ENCODE data around the gene MIA. TPM values are rescaled to one million over a fixed set of nuclear protein-coding genes. Genes with fewer than 3 reads are reported as not detected.

MIA gene
- polyA plus RNA-seq, 1 donor from 2014 or later: 1.8 TPM

DNA sequence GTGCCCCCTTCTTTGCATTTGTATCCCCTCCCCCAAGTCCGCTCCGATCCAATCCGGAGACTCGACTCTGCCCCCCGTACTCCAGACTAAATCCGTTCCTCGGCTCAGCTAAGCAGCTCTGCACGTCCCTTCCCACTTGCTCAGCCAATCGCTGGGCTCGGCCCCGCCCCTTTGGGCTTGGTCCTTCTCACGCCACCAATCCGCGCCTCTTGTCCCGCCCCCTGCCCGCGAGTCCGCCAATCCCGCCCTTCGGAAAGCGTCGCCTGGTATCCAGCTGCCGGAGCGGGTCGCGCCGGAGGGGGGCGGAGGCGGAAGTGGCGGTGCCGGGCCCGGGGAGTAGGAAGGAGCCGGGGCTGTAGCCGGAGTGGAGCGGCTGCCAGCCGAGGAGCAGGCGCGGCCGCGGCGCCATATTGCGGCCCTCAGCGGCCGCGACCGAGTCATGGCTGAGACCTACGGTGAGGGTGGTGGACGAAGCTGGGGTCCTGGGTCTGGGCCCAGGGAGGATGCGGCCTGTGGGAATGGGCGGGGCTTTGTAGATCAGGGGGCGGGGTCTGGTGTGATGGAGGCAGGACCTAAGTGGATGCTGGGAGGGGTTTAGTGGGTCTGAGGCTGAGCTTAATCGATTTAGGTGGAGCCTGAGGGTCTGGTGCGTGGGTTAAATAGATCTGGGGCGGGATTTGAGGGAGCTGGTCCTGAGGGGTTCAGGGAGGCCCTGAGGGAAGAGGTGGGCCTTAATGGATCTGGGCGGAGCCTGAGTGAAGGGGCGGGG, 2.8 kb downstream of the MIA start, which contains the start of gene RAB4B:
Gene RAB4B (plus strand): TSS at position 311 of the 769 bp plus-strand sequence. CDS start 129 bp downstream, at position 440.
- Histone ChIP-seq H2AFZ (ENCODE audit: low read depth, low read length) (peak within 1 kb of the TSS; percentile 88), H3K27me3 (ENCODE audit: insufficient read depth, low read depth, low read length) (no peaks in the 10 kb centered on the region), H3K79me2 (replicated peaks; ENCODE audit: insufficient read depth, low read length) (no peaks in the 10 kb centered on the region), H3K9me3 (ENCODE audit: low read length) (no peaks in the 10 kb centered on the region), H3K9me2 (ENCODE audit: insufficient read depth, low read length) (no peaks in the 10 kb centered on the region), H3K4me2 (ENCODE audit: low read length) (peak within 1 kb of the TSS; percentile 78), H3K4me3 (ENCODE audit: low read length) (peak within 1 kb of the TSS; percentile 80), H3K27ac (ENCODE audit: low read length) (peak within 1 kb of the TSS; percentile 99), H3K9ac (ENCODE audit: low read length) (peak within 1 kb of the TSS; percentile 94), H3F3A (ENCODE audit: insufficient read depth, low read length, poor library complexity, severe bottlenecking) (peaks cover 4% of the 10 kb centered on the region), H3K36me3 (ENCODE audit: insufficient read depth, low read length) (no peaks in the 10 kb centered on the region), H4K20me1 (ENCODE audit: insufficient read depth) (no peaks in the 10 kb centered on the region)
- TF ChIP-seq MXI1 (conservative IDR thresholded peaks at IDR 0.05; ENCODE audit: poor library complexity, severe bottlenecking) (peak; percentile 65), EZH2 (IDR thresholded peaks at IDR 0.05; ENCODE audit: borderline replicate concordance, insufficient read depth, low read length, poor library complexity, severe bottlenecking) (no peak), EP300 (conservative IDR thresholded peaks at IDR 0.05; ENCODE audit: poor library complexity, severe bottlenecking) (peak; percentile 27), POLR2AphosphoS5 (IDR thresholded peaks at IDR 0.05) (peak; percentile 73), SMC3 (conservative IDR thresholded peaks at IDR 0.05; ENCODE audit: poor library complexity) (peak; percentile 10), TAF1 (IDR thresholded peaks at IDR 0.05; ENCODE audit: low read depth) (no peak), RAD21 (conservative IDR thresholded peaks at IDR 0.05) (no peak)
- TF ChIP-seq, protein P1, sequence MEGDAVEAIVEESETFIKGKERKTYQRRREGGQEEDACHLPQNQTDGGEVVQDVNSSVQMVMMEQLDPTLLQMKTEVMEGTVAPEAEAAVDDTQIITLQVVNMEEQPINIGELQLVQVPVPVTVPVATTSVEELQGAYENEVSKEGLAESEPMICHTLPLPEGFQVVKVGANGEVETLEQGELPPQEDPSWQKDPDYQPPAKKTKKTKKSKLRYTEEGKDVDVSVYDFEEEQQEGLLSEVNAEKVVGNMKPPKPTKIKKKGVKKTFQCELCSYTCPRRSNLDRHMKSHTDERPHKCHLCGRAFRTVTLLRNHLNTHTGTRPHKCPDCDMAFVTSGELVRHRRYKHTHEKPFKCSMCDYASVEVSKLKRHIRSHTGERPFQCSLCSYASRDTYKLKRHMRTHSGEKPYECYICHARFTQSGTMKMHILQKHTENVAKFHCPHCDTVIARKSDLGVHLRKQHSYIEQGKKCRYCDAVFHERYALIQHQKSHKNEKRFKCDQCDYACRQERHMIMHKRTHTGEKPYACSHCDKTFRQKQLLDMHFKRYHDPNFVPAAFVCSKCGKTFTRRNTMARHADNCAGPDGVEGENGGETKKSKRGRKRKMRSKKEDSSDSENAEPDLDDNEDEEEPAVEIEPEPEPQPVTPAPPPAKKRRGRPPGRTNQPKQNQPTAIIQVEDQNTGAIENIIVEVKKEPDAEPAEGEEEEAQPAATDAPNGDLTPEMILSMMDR (IDR thresholded peaks at IDR 0.05; ENCODE audit: poor library complexity, severe bottlenecking): peak; percentile 41
- TF ChIP-seq, protein P2, sequence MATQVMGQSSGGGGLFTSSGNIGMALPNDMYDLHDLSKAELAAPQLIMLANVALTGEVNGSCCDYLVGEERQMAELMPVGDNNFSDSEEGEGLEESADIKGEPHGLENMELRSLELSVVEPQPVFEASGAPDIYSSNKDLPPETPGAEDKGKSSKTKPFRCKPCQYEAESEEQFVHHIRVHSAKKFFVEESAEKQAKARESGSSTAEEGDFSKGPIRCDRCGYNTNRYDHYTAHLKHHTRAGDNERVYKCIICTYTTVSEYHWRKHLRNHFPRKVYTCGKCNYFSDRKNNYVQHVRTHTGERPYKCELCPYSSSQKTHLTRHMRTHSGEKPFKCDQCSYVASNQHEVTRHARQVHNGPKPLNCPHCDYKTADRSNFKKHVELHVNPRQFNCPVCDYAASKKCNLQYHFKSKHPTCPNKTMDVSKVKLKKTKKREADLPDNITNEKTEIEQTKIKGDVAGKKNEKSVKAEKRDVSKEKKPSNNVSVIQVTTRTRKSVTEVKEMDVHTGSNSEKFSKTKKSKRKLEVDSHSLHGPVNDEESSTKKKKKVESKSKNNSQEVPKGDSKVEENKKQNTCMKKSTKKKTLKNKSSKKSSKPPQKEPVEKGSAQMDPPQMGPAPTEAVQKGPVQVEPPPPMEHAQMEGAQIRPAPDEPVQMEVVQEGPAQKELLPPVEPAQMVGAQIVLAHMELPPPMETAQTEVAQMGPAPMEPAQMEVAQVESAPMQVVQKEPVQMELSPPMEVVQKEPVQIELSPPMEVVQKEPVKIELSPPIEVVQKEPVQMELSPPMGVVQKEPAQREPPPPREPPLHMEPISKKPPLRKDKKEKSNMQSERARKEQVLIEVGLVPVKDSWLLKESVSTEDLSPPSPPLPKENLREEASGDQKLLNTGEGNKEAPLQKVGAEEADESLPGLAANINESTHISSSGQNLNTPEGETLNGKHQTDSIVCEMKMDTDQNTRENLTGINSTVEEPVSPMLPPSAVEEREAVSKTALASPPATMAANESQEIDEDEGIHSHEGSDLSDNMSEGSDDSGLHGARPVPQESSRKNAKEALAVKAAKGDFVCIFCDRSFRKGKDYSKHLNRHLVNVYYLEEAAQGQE (IDR thresholded peaks at IDR 0.05; ENCODE audit: borderline replicate concordance): no peak

DNA sequence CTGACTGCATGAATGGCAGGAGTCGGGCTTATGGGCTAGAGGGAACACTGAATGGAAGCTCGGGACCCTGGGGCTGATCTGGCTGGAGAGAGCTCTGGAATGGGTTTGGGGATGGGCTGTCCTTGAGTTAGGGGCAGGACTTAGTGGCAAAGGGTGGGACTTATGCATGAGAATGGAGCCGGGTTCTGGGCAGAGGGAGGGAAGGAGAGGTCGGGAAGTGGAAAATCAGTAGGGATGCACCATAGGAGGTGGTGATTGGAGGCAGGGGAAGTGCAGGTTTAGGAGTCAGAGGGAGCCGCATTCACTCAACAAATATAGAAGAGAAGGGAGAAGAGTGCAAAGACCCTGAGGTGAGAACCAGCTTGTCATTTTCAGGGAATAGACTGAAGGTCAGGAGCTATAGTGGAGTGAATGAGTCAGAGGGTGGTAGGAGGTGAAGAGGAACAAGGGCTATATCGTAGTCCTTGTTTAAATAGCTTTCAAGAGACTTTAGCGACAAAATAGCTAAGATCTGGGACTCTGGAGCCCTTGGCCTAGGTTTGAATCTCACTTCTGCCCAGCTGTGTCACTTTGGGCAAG, 3.5 kb downstream of the MIA start:
- Histone ChIP-seq H3K36me3 (ENCODE audit: insufficient read depth, low read length) (no peaks in the 10 kb centered on the region), H3K27ac (ENCODE audit: low read length) (peak overlapping the region; percentile 99), H3K9me2 (ENCODE audit: insufficient read depth, low read length) (no peaks in the 10 kb centered on the region), H3F3A (ENCODE audit: insufficient read depth, low read length, poor library complexity, severe bottlenecking) (peaks cover 4% of the 10 kb centered on the region), H4K20me1 (ENCODE audit: insufficient read depth) (no peaks in the 10 kb centered on the region), H3K4me2 (ENCODE audit: low read length) (peak overlapping the region; percentile 75), H2AFZ (ENCODE audit: low read depth, low read length) (peak overlapping the region; percentile 88), H3K79me2 (replicated peaks; ENCODE audit: insufficient read depth, low read length) (no peaks in the 10 kb centered on the region), H3K27me3 (ENCODE audit: insufficient read depth, low read depth, low read length) (no peaks in the 10 kb centered on the region), H3K9ac (ENCODE audit: low read length) (peak overlapping the region; percentile 94), H3K9me3 (ENCODE audit: low read length) (no peaks in the 10 kb centered on the region), H3K4me3 (ENCODE audit: low read length) (peak overlapping the region; percentile 80)
- TF ChIP-seq SMC3 (conservative IDR thresholded peaks at IDR 0.05; ENCODE audit: poor library complexity) (no peak), RAD21 (conservative IDR thresholded peaks at IDR 0.05) (peak; percentile 29)
